ENCODE data around the gene GPR146. TPM values are rescaled to one million over a fixed set of nuclear protein-coding genes. Genes with fewer than 3 reads are reported as not detected.

Gene GPR146
- total RNA-seq, 1 experiment from 2014 or later: 0.72 TPM

GRCh38 chr7:1055956-1056784 is 11.8 kb downstream of the GPR146 start:
- no peak for DNase-seq (ENCODE audit: extremely low read depth, low read depth)

GRCh38 chr7:1056785-1057410 is 12.6 kb downstream of the GPR146 start:
- no peak for DNase-seq (ENCODE audit: extremely low read depth, low read depth)

- no peak for DNase-seq (ENCODE audit: extremely low read depth, low read depth)
Observed at GRCh38 chr7:1057416-1058291, 13.3 kb downstream of the GPR146 start.

GRCh38 chr7:1058311-1058710 is 14.0 kb downstream of the GPR146 start:
- no peak for DNase-seq (ENCODE audit: extremely low read depth, low read depth)

DNA sequence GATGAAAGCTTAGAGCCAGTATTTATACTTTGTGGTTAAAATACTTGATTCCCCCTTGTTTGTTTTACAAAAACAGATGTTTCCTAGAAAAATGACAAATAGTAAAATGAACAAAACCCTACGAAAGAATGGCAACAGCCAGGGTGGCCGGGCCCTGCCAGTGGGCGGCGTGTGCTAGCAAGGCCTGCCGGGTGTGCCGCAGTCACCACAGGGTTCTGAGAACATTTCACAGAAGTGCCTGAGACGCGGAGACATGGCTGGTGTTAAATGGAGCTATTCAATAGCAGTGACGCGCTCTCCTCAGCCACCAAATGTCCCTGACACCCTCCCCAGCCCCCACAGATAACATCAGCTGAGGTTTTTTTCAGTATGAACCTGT is 14.5 kb downstream of the GPR146 start:
- no peak for DNase-seq (ENCODE audit: extremely low read depth, low read depth)

DNA sequence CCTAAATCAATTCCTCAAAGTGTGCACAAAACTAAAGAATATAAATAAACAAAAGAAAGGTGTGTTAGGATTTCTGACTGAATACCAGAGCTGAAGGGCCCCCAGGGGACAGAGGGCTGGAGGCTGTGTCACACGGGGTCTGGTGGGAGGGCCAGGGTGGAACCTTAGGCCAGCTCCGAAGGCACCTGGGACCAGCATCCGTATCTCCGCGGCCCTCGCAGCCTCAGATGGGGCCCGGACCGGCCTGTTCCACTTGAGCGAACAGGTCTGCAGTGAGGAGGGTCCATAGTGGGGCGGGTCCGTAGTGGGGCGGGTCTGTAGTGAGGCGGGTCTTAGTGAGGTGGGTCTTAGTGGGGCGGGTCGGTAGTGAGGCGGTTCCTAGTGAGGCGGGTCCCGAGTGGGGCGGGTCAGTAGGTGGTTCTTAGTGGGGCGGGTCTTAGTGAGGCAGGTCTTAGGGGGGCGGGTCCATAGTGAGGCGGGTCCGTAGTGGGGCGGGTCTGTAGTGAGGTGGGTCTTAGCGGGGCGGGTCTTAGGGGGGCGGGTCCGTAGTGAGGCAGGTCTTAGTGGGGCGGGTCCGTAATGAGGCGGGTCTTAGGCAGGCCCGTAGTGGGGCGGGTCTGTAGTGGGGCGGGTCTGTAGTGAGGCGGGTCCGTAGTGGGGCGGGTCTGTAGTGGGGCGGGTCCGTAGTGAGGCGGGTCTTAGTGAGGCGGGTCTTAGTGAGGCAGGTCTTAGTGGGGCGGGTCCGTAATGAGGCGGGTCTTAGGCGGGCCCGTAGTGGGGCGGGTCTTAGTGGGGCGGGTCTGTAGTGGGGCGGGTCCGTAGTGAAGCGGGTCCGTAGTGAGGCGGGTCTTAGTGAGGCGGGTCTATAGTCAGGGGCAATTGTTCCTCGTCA is 15.1 kb downstream of the GPR146 start:
- DNase-seq (ENCODE audit: extremely low read depth, low read depth): peak; percentile 46

DNA sequence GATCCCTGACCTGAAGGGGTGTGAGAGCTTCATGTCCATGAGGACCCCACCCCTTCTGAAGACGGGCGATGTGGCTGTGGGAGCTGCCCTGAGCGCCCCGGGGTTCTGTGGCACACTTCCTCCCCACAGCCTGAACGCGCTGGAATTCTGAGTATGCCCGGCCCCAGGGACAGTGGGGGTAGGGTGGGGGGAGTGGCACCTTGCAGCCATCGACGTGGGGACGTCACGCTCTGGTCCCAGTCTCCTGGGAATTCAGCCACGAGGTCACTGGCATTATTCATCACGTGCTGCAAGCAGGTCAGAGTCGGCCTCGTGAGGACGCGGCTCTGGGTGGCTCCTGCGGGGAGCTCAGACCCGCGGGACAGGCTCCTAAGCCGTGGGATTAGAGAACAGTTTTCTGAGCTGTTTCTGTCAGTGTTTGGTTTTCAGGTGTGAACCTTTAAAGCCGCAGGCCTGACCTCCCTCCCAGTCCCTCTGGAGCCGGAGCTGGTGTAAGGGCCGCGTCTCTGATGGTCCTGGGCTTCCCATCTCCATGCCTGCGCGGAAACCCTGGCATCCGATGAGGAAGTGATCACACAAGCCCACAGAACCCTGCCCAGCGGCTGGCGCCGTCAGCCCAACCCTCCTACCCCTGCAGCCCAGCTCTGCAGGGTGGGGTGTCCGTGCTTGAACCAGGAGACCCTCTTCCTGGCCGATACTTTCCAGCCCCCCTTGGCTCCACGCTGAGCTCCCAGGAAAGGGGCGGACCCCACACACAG is 16.1 kb downstream of the GPR146 start:
- no peak for DNase-seq (ENCODE audit: extremely low read depth, low read depth)

DNA sequence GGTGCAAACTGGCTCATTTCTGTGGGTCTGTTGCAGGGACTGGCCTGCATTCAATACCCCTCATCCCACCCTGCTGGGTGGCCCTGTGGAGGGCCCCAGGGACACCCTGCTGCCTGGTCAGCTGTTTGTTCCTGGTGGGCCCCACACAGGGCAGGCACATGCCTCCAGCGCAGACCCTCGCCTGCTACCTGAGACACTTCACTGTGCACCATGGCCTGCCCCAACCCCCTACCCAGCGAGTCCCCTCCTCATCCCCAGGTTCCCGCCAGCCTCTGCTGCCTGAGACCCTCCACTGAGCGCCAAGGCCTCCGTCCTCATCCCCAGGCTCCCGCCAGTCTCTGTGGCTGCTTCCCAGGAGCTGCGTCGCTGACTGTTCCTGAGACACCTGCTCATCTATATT is 16.8 kb downstream of the GPR146 start:
- no peak for DNase-seq (ENCODE audit: extremely low read depth, low read depth)

DNA sequence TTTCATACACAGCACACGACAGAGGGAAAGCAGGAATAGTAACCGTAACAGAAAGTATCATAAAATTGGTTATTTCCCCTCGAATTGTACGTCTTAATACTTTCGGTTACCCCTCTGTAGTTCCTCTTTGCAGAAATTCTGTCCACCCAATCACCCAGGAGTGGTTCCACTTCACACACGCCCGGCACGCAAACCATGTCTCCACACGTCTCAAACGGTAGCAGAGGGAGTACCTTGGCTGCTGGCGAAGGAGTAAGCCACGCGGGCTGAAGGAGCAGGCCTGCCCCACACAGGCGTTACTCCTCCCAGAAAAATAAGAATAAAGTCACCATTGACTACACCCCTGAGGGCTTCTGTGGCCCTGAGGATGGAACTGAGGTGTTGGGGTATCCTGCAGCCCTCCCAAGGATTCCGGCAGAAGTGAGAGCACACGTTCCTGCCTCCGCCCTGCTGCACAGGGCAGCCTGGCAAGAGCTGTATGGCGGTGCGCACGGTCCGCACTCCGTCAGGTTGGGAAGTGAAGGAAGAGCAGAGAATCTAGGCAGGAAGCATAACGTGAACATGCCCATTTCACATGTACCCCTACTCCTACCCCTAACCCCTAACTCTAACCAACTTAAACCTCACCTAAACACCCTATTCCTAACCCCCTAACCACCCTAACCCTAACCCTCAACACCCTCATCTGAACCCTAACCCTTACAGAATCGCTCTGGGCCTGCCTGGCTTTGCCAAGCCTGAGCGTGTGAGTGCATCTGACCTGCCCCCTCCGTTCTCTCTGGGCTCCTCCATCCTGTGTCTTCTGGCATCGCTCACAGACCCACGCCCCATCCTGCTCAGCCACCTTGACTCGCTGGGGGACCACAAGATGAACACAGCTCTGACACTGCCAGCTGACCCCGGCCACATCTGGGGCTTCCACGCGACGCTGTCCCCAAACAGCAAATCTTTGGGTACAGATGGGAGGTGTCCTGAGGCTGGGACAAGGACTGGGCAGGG is 18.2 kb downstream of the GPR146 start:
- no peak for DNase-seq (ENCODE audit: extremely low read depth, low read depth)

- no peak for DNase-seq (ENCODE audit: extremely low read depth, low read depth)
Observed at GRCh38 chr7:1063361-1063760, 19.0 kb downstream of the GPR146 start.

- DNase-seq (ENCODE audit: extremely low read depth, low read depth): no peak
Observed at GRCh38 chr7:1064581-1064980, 20.2 kb downstream of the GPR146 start.

DNA sequence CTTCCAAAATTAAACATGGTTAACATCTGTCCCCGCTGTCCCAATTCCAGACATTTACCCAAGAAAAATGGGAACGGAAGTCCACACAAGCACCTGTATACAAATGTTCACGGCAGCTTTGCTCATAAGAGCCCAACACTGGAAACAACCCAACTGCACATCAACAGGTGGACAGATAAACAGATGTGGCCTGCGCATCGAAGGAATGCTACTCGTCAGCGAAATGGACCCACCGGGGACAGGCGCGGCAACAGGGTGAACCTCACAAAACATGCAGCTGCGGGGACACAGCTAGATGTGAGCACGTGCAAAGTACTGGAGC is 20.9 kb downstream of the GPR146 start:
- no peak for DNase-seq (ENCODE audit: extremely low read depth, low read depth)

DNA sequence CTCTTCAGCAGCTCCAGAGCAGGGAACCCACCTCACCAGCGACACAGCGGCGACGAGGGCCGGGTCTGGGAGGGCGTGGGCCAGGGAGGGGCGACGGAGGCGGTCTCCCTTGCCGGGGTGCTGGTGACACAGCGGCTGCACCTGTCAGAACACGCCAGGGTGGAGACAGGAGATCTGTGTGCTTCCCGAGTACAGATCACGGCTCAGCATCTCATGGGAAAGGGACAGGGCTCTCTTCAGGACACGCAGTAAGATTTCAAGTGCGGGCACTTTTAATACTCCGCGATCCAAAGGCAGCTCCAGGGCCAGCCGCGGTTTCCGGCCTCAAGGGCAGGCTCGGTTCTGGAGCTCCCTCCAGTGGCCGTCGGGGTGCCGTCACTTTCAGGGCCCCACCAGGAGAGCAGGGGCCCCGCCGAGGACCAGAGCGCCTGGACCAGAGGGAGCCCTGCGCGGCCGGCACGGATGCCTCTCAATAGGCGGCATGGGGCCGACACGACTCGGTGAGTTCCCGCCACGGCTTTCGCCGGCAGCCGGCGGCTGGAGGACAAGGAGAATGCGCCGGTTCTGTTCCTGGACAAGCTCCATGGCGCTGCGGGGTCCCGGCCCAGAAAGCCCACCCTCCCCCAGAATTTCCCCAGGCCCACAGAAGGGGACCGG is 21.4 kb downstream of the GPR146 start:
- DNase-seq (ENCODE audit: extremely low read depth, low read depth): peak; percentile 72

DNA sequence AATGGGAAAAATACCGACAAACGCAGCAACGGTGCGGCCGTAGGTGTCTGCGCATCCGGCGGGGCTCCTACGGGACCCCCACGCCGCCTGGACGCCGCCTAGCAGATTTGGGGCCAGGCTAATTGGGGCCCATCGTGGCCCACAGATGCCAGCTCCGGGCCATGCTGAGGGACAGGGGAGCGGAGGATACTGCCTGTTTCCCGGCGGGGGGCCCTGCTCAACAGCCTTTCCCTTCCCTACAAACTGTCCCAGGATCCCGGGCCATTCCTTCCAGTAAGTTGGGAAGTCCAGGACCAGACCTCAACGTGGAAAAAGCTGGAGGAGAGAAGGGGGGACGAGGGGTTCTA is 21.9 kb downstream of the GPR146 start:
- DNase-seq (ENCODE audit: extremely low read depth, low read depth): no peak

DNA sequence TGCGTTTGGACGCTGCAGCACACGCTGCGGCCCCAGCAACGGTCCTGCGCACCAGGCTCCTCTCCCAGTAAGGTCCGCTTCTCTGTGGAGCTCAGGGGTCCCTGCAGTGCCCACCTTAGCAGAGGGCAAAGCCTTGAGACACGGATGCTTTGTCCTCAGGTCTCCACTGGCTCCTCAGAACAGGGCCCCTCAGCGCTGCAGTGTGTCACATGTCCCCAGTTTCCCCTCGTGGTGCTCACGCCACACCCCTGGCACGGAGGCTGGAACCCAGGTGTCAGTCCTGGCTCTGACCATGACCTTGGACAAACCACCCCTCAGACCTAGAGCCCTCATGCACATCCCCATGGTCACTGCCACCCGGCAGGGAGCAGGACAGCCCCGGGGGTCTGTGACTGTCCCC is 23.7 kb downstream of the GPR146 start:
- DNase-seq (ENCODE audit: extremely low read depth, low read depth): no peak

- DNase-seq (ENCODE audit: extremely low read depth, low read depth): no peak
Observed at GRCh38 chr7:1068619-1069018, 24.3 kb downstream of the GPR146 start.

DNA sequence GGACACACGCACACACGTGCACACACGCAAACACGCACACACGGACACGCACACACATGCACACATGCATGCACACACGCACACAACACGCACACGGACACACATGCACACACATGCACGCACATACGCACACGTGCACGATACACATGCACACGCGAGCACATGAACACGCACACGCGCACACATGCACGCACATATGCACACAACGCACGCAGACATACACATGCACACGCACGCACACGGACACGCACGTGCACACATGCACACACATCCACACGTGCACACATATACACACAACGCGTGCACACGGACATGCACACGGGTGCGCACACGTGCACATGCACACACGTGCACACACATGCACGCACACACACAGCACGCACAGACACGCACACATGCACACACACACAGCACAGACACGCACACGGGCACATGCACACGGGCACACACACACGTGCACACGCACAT is 26.2 kb downstream of the GPR146 start:
- no peak for DNase-seq (ENCODE audit: extremely low read depth, low read depth)

DNA sequence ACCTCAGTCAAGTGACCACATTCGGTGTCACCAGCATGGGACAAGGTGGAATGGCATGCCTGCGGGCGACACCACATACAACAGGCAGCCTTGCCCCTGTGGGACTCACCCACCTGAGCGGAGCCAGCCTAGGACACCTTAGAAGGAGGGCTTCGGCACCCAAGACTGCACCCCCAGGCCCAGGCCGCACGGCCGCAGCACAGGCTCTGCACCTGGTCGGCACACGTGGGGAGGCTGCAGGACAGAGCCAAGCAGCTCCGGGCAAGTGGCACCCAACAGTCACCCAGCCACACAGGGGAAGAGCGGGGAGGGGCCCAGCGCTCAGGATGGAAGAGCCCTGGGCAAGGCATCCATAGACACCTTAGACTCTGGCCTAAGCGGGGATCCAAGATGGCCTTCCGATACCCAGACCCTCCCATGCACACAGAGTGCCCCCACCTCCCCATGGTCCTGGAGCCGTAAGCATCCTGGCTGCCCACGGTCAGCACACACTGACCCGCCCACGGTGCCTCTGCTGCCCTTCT is 27.4 kb downstream of the GPR146 start:
- DNase-seq (ENCODE audit: extremely low read depth, low read depth): no peak
